Kidney (tissue), 14 donors: ENCODE data around the gene NCBP2L. TPM values are rescaled to one million over a fixed set of nuclear protein-coding genes. Genes with fewer than 3 reads are reported as not detected.
A peak's percentile ranks its signal among the peaks of the same experiment; 100 is the strongest.

Experiments used
- DNase-seq, 5 donors: peaks; one replicate each; pipeline ENCODE4 v3.0.0-alpha.2; 2013 to 2020
- FAIRE-seq: peaks from 2 replicates; lab custom pipeline; 2012; peaks lifted over from hg19 to GRCh38; lab: Jason Lieb, UNC
- H3K27ac ChIP-seq, 2 donors: one replicate each; pipeline ENCODE4 v1.7.0; 2013; ENCODE audit warnings: low read depth in 2 of 2, low read length in 2 of 2, inconsistent platforms in 1 of 2
- H3K27me3 ChIP-seq: one replicate; pipeline ENCODE4 v1.7.1; 2013; ENCODE audit warnings: low read length, inconsistent platforms; ENCODE audit not compliant: control insufficient read depth, insufficient read depth
- H3K36me3 ChIP-seq, 3 donors: one replicate each; pipeline versions ENCODE4 v1.7.0 to v1.7.1; 2013; ENCODE audit warnings: low read length in 3 of 3, control low read depth in 1 of 3, inconsistent platforms in 1 of 3; ENCODE audit not compliant: insufficient read depth in 3 of 3, control insufficient read depth in 2 of 3
- H3K4me1 ChIP-seq, 3 donors: one replicate each; pipeline versions ENCODE4 v1.7.0 to v1.7.1; 2013; ENCODE audit warnings: low read length in 3 of 3, inconsistent platforms in 1 of 3, low read depth in 1 of 3; ENCODE audit not compliant: control insufficient read depth in 2 of 3, insufficient read depth in 2 of 3
- H3K4me3 ChIP-seq, 3 donors: one replicate each; pipeline versions ENCODE4 v1.7.0 to v1.8.1; 2013; ENCODE audit warnings: low read length in 3 of 3, control low read depth in 1 of 3, inconsistent platforms in 1 of 3
- H3K9ac ChIP-seq, 3 donors: one replicate each; pipeline versions ENCODE4 v1.7.0 to v1.7.1; 2013; ENCODE audit warnings: low read length in 3 of 3, control low read depth in 1 of 3, inconsistent platforms in 1 of 3
- H3K9me3 ChIP-seq, 3 donors: one replicate each; pipeline versions ENCODE4 v1.7.0 to v1.7.1; 2013; ENCODE audit warnings: low read length in 3 of 3, control low read depth in 1 of 3, inconsistent platforms in 1 of 3; ENCODE audit not compliant: control insufficient read depth in 2 of 3, insufficient read depth in 1 of 3
- intact Hi-C: fragments of 100-400 bp; cut with DNase I; formaldehyde crosslinking; loops from one replicate; pipeline ENCODE4 v1.11.1; 2022
- polyA plus RNA-seq: library from polyadenylated mRNA; stranded (reverse); fragments of 350-450 nt; fragmentation: Illumina TruSeq; extraction: RNeasy Lipid Tissue Mini Kit (QIAGEN cat#74804); gene quantifications from one replicate; pipeline ENCODE4 v1.2.3, GENCODE V29; 2014; ENCODE audit warnings: low read depth, low replicate concordance; ENCODE audit not compliant: insufficient read depth
- total RNA-seq: library from RNA; stranded (reverse); fragmentation: NEBNext Ultra II Directional; extraction: Animal tissue kit (Norgen Biotek cat#: 25700); gene quantifications from one replicate; pipeline ENCODE4 v1.2.1, GENCODE V29; 2021
- TF ChIP-seq, protein P1 (sequence below): IDR thresholded peaks from 3 replicates; pipeline ENCODE4 v1.5.1; 2012; ENCODE audit warnings: mild to moderate bottlenecking, moderate library complexity, borderline replicate concordance; ENCODE audit not compliant: insufficient read depth; ENCODE audit errors: extremely low read depth
- donor health status: control.
- donor health status: control.
- donor health status: control.
- donor health status: control.
- donor health status: control.
- donor health status: DM: yes; HTN: yes; CAD: no.
- donor health status: Normal renal cell carcinoma (clear cell type).

The NCBP2L gene
- total and polyA plus RNA-seq, 2 donors from 2014 or later, result not detected

DNA sequence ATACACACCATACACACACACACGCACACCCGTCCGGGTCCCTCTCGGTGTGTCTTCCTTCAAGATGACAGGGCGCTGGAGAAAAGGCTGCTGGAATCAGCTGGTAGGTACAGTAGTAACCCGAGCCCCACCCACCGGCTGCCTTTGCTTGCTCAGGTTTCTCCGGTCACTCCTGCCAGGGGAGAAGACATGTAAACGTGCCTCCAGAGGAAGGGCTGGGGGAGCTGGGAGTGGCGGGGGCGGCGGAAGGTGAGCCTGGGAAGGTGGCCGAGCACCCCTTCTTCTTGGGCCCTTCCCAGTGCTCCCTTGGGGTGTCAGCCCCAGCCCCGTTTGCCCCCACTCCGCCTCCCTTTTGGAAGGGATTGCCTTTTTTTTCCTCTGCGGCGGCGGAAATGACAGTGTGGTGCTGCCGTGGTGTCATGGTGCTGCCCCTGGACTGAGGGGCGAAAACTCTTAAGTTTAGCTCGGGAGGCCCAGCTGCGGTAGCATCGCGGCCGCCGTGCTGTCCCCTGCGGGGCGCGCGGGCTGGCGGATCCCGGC, 48.2 kb downstream of the NCBP2L start, which contains the start of gene MID2:
MID2 (plus strand) TSS at position 169 of the 540 bp plus-strand sequence. CDS start 561 bp downstream, outside the sequence.
- no peaks in the 10 kb centered on the region for H3K9me3 ChIP-seq
- H3K36me3 ChIP-seq, result no peaks in the 10 kb centered on the region
- DNase-seq, result peak; percentile 76 to 84 (median 80)
- peak within 1 kb of the TSS; percentile 39 to 63 (median 44) for H3K4me3 ChIP-seq
- no peaks in the 10 kb centered on the region for H3K27me3 ChIP-seq
- intact Hi-C loops, result no loop called here
- H3K4me1 ChIP-seq, result peaks cover 0 to 5% (median 0%) of the 10 kb centered on the region in 3 donors
- FAIRE-seq, result no peak
- H3K27ac ChIP-seq, result peak within 1 kb of the TSS; percentile 84 to 85
- TF ChIP-seq, protein P1, sequence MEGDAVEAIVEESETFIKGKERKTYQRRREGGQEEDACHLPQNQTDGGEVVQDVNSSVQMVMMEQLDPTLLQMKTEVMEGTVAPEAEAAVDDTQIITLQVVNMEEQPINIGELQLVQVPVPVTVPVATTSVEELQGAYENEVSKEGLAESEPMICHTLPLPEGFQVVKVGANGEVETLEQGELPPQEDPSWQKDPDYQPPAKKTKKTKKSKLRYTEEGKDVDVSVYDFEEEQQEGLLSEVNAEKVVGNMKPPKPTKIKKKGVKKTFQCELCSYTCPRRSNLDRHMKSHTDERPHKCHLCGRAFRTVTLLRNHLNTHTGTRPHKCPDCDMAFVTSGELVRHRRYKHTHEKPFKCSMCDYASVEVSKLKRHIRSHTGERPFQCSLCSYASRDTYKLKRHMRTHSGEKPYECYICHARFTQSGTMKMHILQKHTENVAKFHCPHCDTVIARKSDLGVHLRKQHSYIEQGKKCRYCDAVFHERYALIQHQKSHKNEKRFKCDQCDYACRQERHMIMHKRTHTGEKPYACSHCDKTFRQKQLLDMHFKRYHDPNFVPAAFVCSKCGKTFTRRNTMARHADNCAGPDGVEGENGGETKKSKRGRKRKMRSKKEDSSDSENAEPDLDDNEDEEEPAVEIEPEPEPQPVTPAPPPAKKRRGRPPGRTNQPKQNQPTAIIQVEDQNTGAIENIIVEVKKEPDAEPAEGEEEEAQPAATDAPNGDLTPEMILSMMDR, result no peak
- peak within 1 kb of the TSS in 1 of 3 donors; percentile 82 for H3K9ac ChIP-seq

DNA sequence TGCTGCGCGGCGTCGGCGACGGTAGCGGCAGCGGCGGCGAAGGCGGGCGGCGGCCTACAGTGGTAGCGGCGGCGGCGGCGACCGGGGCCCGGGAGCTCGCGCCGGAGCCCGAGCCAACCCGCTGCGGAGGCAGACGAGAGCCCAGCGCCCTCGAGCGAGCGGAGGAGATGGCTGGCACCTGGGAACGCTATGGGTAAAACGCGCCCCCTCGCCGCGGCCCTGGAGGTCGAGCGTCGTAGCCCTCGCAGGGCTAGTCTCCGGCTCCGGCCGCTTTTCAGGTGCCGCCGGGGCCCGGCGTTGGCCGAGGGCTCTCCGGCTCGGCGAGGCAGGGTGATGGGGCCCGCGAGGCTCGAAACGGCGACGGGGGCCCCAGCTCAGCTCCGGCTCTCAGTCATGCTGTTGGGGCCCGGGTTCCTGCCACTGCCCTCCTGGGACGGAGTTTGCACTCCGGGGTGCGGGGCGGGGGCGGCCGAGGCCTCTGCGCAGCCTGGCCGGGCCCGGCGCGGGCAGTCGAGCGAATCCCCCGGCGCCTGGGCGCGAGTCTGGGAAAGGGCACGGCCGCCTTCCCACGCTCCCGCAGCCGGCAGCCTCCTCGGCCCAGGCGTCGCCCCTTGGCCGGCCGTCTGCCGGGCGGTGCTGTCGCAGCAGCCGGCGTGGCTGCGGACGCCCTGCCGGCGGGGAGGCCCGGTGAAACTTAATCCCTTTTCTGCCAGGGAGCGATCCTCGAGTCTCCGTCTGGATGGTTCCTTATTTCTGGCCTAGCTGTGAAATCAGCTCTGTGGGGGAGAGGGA, 48.9 kb downstream of the NCBP2L start:
- H3K36me3 ChIP-seq, result no peaks in the 10 kb centered on the region
- H3K27me3 ChIP-seq, result no peaks in the 10 kb centered on the region
- peak overlapping the region; percentile 84 to 85 for H3K27ac ChIP-seq
- intact Hi-C loops, result no loop called here
- TF ChIP-seq, protein P1, result no peak
- peak overlapping the region; percentile 11 to 82 (median 18) for H3K9ac ChIP-seq
- no peaks in the 10 kb centered on the region for H3K9me3 ChIP-seq
- peaks cover 0 to 5% (median 0%) of the 10 kb centered on the region in 3 donors for H3K4me1 ChIP-seq
- FAIRE-seq, result no peak
- DNase-seq, result peak; percentile 59 to 78 (median 66)
- peak overlapping the region; percentile 39 to 63 (median 41) for H3K4me3 ChIP-seq

DNA sequence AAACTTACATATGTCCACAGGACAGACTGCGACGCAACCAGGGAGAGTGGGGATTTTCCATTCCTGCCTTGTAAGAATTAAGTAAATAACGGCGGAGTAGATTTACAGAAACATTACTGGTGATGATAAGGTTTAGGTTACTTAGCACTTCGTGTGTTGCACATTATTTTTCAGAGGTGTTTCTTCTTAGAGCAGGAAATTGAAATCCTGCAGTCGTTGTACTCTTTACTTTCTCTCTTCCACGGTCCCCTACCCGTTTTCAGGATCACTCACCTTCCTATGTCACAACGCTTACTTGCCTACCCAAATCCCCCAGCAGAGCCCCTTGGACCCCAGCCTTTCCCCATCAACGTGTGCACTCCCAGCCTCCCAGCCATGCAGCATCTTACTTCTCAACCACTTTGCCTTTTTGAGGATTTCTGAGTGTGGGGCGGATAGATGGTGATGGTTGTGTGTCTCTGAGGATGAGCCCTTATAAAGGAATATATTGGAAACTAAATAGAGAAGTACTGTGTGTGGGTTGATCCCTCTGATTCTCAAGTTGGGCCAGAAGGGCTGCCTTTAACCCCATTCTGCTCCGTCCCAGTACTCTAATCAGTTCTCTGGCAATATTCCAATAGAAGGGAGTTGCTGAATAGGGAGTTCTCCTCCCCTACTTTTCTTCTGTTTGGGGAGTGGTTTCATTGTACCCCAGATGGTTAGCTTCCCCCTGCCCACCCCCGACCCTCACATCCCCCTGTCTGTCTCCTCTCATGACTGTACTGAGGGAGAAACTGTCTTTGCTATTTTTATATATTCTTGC, 49.7 kb downstream of the NCBP2L start:
- TF ChIP-seq, protein P1, result no peak
- H3K4me1 ChIP-seq, result peaks cover 0 to 5% (median 0%) of the 10 kb centered on the region in 3 donors
- DNase-seq (peak in 1 of 5 donors; percentile 2), FAIRE-seq (no peak)
- H3K27me3 ChIP-seq, result no peaks in the 10 kb centered on the region
- H3K9ac ChIP-seq, result peak overlapping the region; percentile 11 to 82 (median 18)
- H3K36me3 ChIP-seq, result no peaks in the 10 kb centered on the region
- intact Hi-C loops, result no loop called here
- peak overlapping the region; percentile 68 to 85 for H3K27ac ChIP-seq
- no peaks in the 10 kb centered on the region for H3K9me3 ChIP-seq
- peak overlapping the region; percentile 39 to 63 (median 41) for H3K4me3 ChIP-seq
